Right lobe of liver (tissue), 4 donors: ENCODE measurements around the gene APOO.

Experiments used
- POLR2A ChIP-seq: fragments of 450-650 bp; IDR thresholded peaks from one replicate; pipeline ENCODE4 v1.6.1; 2017; ENCODE audit warnings: antibody characterized with exemption, mild to moderate bottlenecking
- TF ChIP-seq, protein P1 (sequence below), 4 donors: fragments of 200-600 bp in 3 of 4; fragments of 450-650 bp in 1 of 4; IDR thresholded peaks; one replicate each; pipeline versions ENCODE4 v1.5.1 to v1.8.0; 2016 to 2022; ENCODE audit warnings: antibody characterized with exemption in 4 of 4, mild to moderate bottlenecking in 2 of 4
- donor health status: DM: no; HTN: no; CAD: no.
- donor health status: DM: no; HTN: no; CAD: no.
- donor health status: DM: no; HTN: yes; CAD: no.

- TF ChIP-seq, protein P1, sequence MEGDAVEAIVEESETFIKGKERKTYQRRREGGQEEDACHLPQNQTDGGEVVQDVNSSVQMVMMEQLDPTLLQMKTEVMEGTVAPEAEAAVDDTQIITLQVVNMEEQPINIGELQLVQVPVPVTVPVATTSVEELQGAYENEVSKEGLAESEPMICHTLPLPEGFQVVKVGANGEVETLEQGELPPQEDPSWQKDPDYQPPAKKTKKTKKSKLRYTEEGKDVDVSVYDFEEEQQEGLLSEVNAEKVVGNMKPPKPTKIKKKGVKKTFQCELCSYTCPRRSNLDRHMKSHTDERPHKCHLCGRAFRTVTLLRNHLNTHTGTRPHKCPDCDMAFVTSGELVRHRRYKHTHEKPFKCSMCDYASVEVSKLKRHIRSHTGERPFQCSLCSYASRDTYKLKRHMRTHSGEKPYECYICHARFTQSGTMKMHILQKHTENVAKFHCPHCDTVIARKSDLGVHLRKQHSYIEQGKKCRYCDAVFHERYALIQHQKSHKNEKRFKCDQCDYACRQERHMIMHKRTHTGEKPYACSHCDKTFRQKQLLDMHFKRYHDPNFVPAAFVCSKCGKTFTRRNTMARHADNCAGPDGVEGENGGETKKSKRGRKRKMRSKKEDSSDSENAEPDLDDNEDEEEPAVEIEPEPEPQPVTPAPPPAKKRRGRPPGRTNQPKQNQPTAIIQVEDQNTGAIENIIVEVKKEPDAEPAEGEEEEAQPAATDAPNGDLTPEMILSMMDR (IDR thresholded peaks at IDR 0.05) = no peak
- TF ChIP-seq POLR2A = no peak
Observed at GRCh38 chrX:23819385-23820234, 88.1 kb downstream of the APOO start.
